Mucosa of rectum (tissue), 2 donors: Measurements from ENCODE around the gene ART3.
"Not testable (repeated sequence)": the region's sequence is repeated elsewhere in the genome, so short reads cannot be mapped to it uniquely, and the experiment has no call there.

Source experiments
- H3K27ac ChIP-seq, 2 donors: one replicate each; pipeline ENCODE4 v1.7.0; 2013; ENCODE audit warnings: inconsistent platforms in 2 of 2, low read depth in 2 of 2, low read length in 2 of 2
- H3K27me3 ChIP-seq, 2 donors: one replicate each; pipeline ENCODE4 v1.7.0; 2013; ENCODE audit warnings: low read length in 2 of 2; ENCODE audit not compliant: control insufficient read depth in 2 of 2, insufficient read depth in 2 of 2
- H3K36me3 ChIP-seq, 2 donors: one replicate each; pipeline ENCODE4 v1.7.0; 2013; ENCODE audit warnings: low read length in 2 of 2; ENCODE audit not compliant: control insufficient read depth in 2 of 2, insufficient read depth in 2 of 2
- H3K4me1 ChIP-seq, 2 donors: one replicate each; pipeline ENCODE4 v1.7.0; 2013; ENCODE audit warnings: low read length in 2 of 2, mild to moderate bottlenecking in 1 of 2; ENCODE audit not compliant: control insufficient read depth in 2 of 2, insufficient read depth in 2 of 2
- H3K4me3 ChIP-seq, 2 donors: one replicate each; pipeline ENCODE4 v1.7.0; 2013; ENCODE audit warnings: low read length in 2 of 2
- H3K9ac ChIP-seq, 2 donors: one replicate each; pipeline ENCODE4 v1.7.0; 2013; ENCODE audit warnings: low read length in 2 of 2, low read depth in 1 of 2, mild to moderate bottlenecking in 1 of 2
- H3K9me3 ChIP-seq, 2 donors: one replicate each; pipeline ENCODE4 v1.7.0; 2013; ENCODE audit warnings: low read length in 2 of 2; ENCODE audit not compliant: control insufficient read depth in 2 of 2
- donor health status: healthy.
- donor health status: Normal muscosa, but diverticular disease.

Gene ART3

GRCh38 chr4:76074468-76074867, at the start of gene ART3:
Gene ART3, plus strand, starts transcription at chr4:76074709. Its CDS starts 1,181 bp downstream, at chr4:76075890.
- Histone ChIP-seq H3K27ac (no peak within 1 kb of the TSS), H3K4me1 (no peaks in the 10 kb centered on the region), H3K9me3 (no peaks in the 10 kb centered on the region), H3K27me3 (no peaks in the 10 kb centered on the region), H3K4me3 (no peak within 1 kb of the TSS), H3K9ac (no peak within 1 kb of the TSS), H3K36me3 (no peaks in the 10 kb centered on the region)

GRCh38 chr4:76028350-76028765, 46.2 kb upstream of the ART3 start:
- H3K27me3 ChIP-seq: peaks cover 0 to 2% of the 10 kb centered on the region in 2 donors
- no peaks in the 10 kb centered on the region for H3K9me3 ChIP-seq
- H3K27ac ChIP-seq: peak overlapping the region in 1 of 2 donors; percentile 8
- peak overlapping the region in 1 of 2 donors; percentile 29 for H3K9ac ChIP-seq
- H3K36me3 ChIP-seq: no peaks in the 10 kb centered on the region
- peak overlapping the region; percentile 41 to 51 for H3K4me3 ChIP-seq
- H3K4me1 ChIP-seq: peaks cover 0 to 3% of the 10 kb centered on the region in 2 donors

- Histone ChIP-seq H3K9me3 (no peaks in the 10 kb centered on the region), H3K9ac (no peak overlapping the region), H3K27me3 (peaks cover 0 to 2% of the 10 kb centered on the region in 2 donors), H3K36me3 (no peaks in the 10 kb centered on the region), H3K4me1 (peaks cover 0 to 3% of the 10 kb centered on the region in 2 donors), H3K27ac (no peak overlapping the region), H3K4me3 (no peak overlapping the region)
These were observed 45.2 kb upstream of the ART3 start for GRCh38 chr4:76029300-76029699.

- no peaks in the 10 kb centered on the region for H3K36me3 ChIP-seq
- no peak overlapping the region for H3K4me3 ChIP-seq
- H3K27ac ChIP-seq: no peak overlapping the region
- H3K4me1 ChIP-seq: no peaks in the 10 kb centered on the region
- no peaks in the 10 kb centered on the region for H3K9me3 ChIP-seq
- no peak overlapping the region for H3K9ac ChIP-seq
- H3K27me3 ChIP-seq: peaks cover 0 to 2% of the 10 kb centered on the region in 2 donors
These were observed 39.4 kb upstream of the ART3 start for GRCh38 chr4:76035141-76035540.

- Histone ChIP-seq H3K27me3 (peaks cover 0 to 2% of the 10 kb centered on the region in 2 donors), H3K9ac (no peak within 1 kb of the TSS), H3K4me1 (no peaks in the 10 kb centered on the region), H3K9me3 (no peaks in the 10 kb centered on the region), H3K27ac (no peak within 1 kb of the TSS), H3K4me3 (no peak within 1 kb of the TSS), H3K36me3 (no peaks in the 10 kb centered on the region)
These were observed 38.6 kb upstream of the ART3 start, which contains the start of gene CXCL11 for GRCh38 chr4:76035799-76036380. Gene CXCL11, minus strand, starts transcription at chr4:76036070. Its CDS starts 83 bp downstream, at chr4:76035987.

- no peak overlapping the region for H3K27ac ChIP-seq
- no peaks in the 10 kb centered on the region for H3K4me1 ChIP-seq
- H3K36me3 ChIP-seq: no peaks in the 10 kb centered on the region
- H3K9me3 ChIP-seq: no peaks in the 10 kb centered on the region
- no peak overlapping the region for H3K4me3 ChIP-seq
- H3K9ac ChIP-seq: no peak overlapping the region
- H3K27me3 ChIP-seq: no peaks in the 10 kb centered on the region
These were observed 37.7 kb upstream of the ART3 start for GRCh38 chr4:76036855-76037254.

- H3K9me3 ChIP-seq, H3K36me3 ChIP-seq, H3K27me3 ChIP-seq, H3K4me1 ChIP-seq, H3K4me3 ChIP-seq, H3K27ac ChIP-seq, H3K9ac ChIP-seq: not testable (repeated sequence)
These were observed 32.1 kb upstream of the ART3 start for GRCh38 chr4:76042241-76042998.

- H3K9ac ChIP-seq, H3K4me1 ChIP-seq, H3K4me3 ChIP-seq, H3K27me3 ChIP-seq, H3K27ac ChIP-seq, H3K9me3 ChIP-seq, H3K36me3 ChIP-seq: not testable (repeated sequence)
These were observed 31.2 kb upstream of the ART3 start for GRCh38 chr4:76043306-76043705.

- not testable (repeated sequence) for H3K27ac ChIP-seq, H3K36me3 ChIP-seq, H3K4me3 ChIP-seq
These were observed 29.8 kb upstream of the ART3 start for GRCh38 chr4:76044686-76045085.

GRCh38 chr4:76049860-76050416, 24.6 kb upstream of the ART3 start:
- not testable (repeated sequence) for H3K27ac ChIP-seq, H3K9me3 ChIP-seq, H3K36me3 ChIP-seq, H3K4me3 ChIP-seq, H3K27me3 ChIP-seq, H3K4me1 ChIP-seq, H3K9ac ChIP-seq

More at GRCh38 chr4:76044686-76045085, 29.8 kb upstream of the ART3 start:
- not testable (repeated sequence) for H3K4me1 ChIP-seq, H3K9me3 ChIP-seq, H3K9ac ChIP-seq, H3K27me3 ChIP-seq
